AG10803 (cell line): Measurements from ENCODE around the gene ALG12.

Source experiments
- DNase-seq: peaks from one replicate; pipeline ENCODE4 v3.0.0; 2010; ENCODE audit warnings: low read depth
- H3K4me3 ChIP-seq: 2 replicates; pipeline ENCODE4 v1.5.1; 2011; ENCODE audit warnings: mild to moderate bottlenecking, low read length, control low read depth
- CTCF ChIP-seq: conservative IDR thresholded peaks from 2 replicates; pipeline ENCODE4 v1.5.1; 2011; ENCODE audit warnings: mild to moderate bottlenecking, low read length, control low read depth, inconsistent platforms

Gene ALG12

GRCh38 chr22:49884503-49885260 lies 33.6 kb downstream of the ALG12 start:
- DNase-seq, result no peak
- no peak for TF ChIP-seq CTCF
- no peak overlapping the region for H3K4me3 ChIP-seq

DNA sequence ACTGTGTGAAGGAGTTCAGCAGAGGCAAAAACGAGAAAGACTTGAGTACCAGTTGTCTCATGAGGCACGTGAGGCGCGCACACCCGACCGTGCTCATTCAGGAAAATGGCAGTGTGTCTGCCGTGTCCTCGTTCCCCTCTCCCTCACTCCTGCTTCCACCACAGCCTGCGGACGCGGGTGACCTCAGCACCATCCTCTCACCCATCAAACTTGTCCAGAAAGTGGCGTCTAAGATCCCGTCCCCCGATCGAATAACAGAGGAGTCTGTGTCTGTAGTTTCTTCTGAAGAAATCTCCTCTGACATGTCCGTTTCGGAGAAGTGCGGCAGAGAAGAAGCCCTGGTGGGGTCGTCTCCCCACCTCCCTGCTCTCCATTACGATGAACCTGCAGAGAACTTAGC lies 34.2 kb downstream of the ALG12 start:
- TF ChIP-seq CTCF, result no peak
- no peak for DNase-seq
- no peak overlapping the region for H3K4me3 ChIP-seq

- no peak overlapping the region for H3K4me3 ChIP-seq
- TF ChIP-seq CTCF, result no peak
- DNase-seq, result peak; percentile 7
Observed at GRCh38 chr22:49883294-49883640, 35.0 kb downstream of the ALG12 start.

GRCh38 chr22:49882519-49883293 lies 35.5 kb downstream of the ALG12 start:
- TF ChIP-seq CTCF, result no peak
- no peak overlapping the region for H3K4me3 ChIP-seq
- DNase-seq, result no peak

DNA sequence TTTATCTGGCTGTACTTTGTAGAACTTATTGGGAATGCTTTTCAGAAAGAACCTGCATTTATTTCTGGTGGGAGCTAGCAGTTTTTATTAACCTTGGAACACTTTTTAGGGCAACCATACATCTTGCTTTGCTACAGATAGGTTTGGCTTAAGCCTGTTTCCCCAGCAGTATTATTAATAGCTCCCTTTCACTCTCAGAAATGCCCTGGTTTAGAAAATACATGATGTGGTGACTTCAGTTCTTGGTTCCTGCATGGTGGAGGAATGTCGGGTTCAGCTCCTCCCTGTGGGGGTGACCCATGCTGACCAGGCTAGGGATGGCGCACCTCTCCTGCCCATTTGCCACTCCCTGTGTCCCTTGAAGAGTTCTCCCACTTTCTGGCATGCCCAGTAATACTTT lies 36.4 kb downstream of the ALG12 start:
- no peak for DNase-seq
- H3K4me3 ChIP-seq, result no peak overlapping the region
- TF ChIP-seq CTCF, result no peak

GRCh38 chr22:49880281-49880680 lies 38.0 kb downstream of the ALG12 start:
- no peak overlapping the region for H3K4me3 ChIP-seq
- TF ChIP-seq CTCF, result no peak
- DNase-seq, result no peak

DNA sequence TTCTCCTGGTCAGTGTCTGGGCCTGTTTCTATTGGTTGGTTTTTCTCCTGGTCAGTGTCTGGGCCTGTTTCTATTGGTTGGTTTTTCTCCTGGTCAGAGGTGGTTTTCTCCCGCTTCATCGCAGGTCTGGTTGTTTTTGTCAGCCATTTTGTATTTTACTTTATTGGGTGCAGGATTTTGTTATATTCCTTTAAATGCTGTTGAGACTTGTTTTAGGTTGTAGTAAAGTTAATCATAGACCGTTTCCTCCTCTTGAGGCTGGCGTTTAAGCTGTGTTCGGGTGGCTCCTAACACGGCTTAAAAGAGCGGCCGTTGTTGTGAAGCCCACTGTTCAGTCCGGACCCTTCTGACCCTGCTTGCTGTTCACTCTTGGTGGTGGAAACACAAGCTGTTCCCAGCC lies 38.4 kb downstream of the ALG12 start:
- TF ChIP-seq CTCF, result no peak
- H3K4me3 ChIP-seq, result no peak overlapping the region
- DNase-seq, result no peak
